Endodermal cell (in vitro differentiated cells): ENCODE results near the gene DIPK2B. TPM values are rescaled to one million over a fixed set of nuclear protein-coding genes. Genes with fewer than 3 reads are reported as not detected.

Source experiments
- DNase-seq: peaks from one replicate; pipeline ENCODE4 v3.0.0-alpha.2; 2017
- H3K27ac ChIP-seq: 2 replicates; pipeline ENCODE4 v1.5.1; 2013; ENCODE audit warnings: mild to moderate bottlenecking, low read depth, low read length, moderate library complexity
- H3K27me3 ChIP-seq: 2 replicates; pipeline ENCODE4 v1.6.1; 2013; ENCODE audit warnings: mild to moderate bottlenecking, low read length, moderate library complexity; ENCODE audit not compliant: insufficient read depth, control insufficient read depth, poor library complexity, severe bottlenecking
- H3K36me3 ChIP-seq: 2 replicates; pipeline ENCODE4 v1.7.0; 2013; ENCODE audit warnings: mild to moderate bottlenecking, low read length, moderate library complexity; ENCODE audit not compliant: control insufficient read depth, insufficient read depth
- H3K4me1 ChIP-seq: one replicate; pipeline ENCODE4 v1.7.0; 2013; ENCODE audit warnings: low read length; ENCODE audit not compliant: control insufficient read depth, insufficient read depth
- H3K4me3 ChIP-seq: 2 replicates; pipeline ENCODE4 v1.5.1; 2013; ENCODE audit warnings: mild to moderate bottlenecking, low read length, moderate library complexity
- H3K9ac ChIP-seq: 2 replicates; pipeline ENCODE4 v1.6.1; 2013; ENCODE audit warnings: mild to moderate bottlenecking, low read length, moderate library complexity; ENCODE audit not compliant: poor library complexity, severe bottlenecking; ENCODE audit errors: extremely low read depth
- H3K9me3 ChIP-seq: 2 replicates; pipeline ENCODE4 v1.6.1; 2013; ENCODE audit warnings: mild to moderate bottlenecking, low read length, moderate library complexity; ENCODE audit not compliant: control insufficient read depth
- H3K27ac Mint-ChIP-seq: 2 replicates; pipeline ENCODE4 v1.8.0; 2020; ENCODE audit warnings: mixed read lengths
- H3K27me3 Mint-ChIP-seq: 2 replicates; pipeline ENCODE4 v1.8.0; 2021; ENCODE audit warnings: mild to moderate bottlenecking, mixed read lengths; ENCODE audit not compliant: insufficient read depth
- H3K36me3 Mint-ChIP-seq: 2 replicates; pipeline ENCODE4 v1.8.0; 2020; ENCODE audit warnings: low read depth, mixed read lengths
- H3K4me1 Mint-ChIP-seq: 2 replicates; pipeline ENCODE4 v1.8.0; 2020; ENCODE audit warnings: mixed read lengths
- H3K4me3 Mint-ChIP-seq: 2 replicates; pipeline ENCODE4 v1.8.0; 2020; ENCODE audit warnings: mild to moderate bottlenecking, moderate library complexity, mixed read lengths
- H3K9me3 Mint-ChIP-seq: 2 replicates; pipeline ENCODE4 v1.8.0; 2020; ENCODE audit warnings: mild to moderate bottlenecking, mixed read lengths
- CTCF ChIP-seq: fragments of 200-600 bp; sonication (generic); conservative IDR thresholded peaks from 2 replicates; pipeline ENCODE4 v1.5.0; 2021; ENCODE audit warnings: antibody characterized with exemption, mild to moderate bottlenecking
- WGBS, 2 experiments: methylation state at CpG; one replicate each; pipeline versions ENCODE4 v1.1.5 to v1.1.7; 2013; ENCODE audit warnings: missing lambda C conversion rate in 2 of 2, mixed read lengths in 1 of 2; ENCODE audit not compliant: insufficient coverage in 1 of 2, insufficient read length in 1 of 2; 5-methylcytosine and 5-hydroxymethylcytosine counted together
- total RNA-seq, 2 donors: library from RNA; stranded (reverse); fragmentation: NEBNext Ultra II Directional in 1 of 2; extraction: Animal tissue kit (Norgen Biotek cat#: 25700) in 1 of 2; gene quantifications; 2 replicates in 1 of 2; 3 replicates in 1 of 2; pipeline ENCODE4 v1.2.1, GENCODE V29; 2021

The DIPK2B gene
- total RNA-seq, 2 donors from 2014 or later: not detected

- H3K27ac Mint-ChIP-seq: no peak overlapping the region
- Histone ChIP-seq H3K4me1 (no peaks in the 10 kb centered on the region), H3K27ac (no peak overlapping the region), H3K36me3 (no peaks in the 10 kb centered on the region), H3K9ac (no peak overlapping the region), H3K9me3 (no peaks in the 10 kb centered on the region), H3K27me3 (no peaks in the 10 kb centered on the region), H3K4me3 (no peak overlapping the region)
- no peaks in the 10 kb centered on the region for H3K27me3 Mint-ChIP-seq
- no peak for DNase-seq
- H3K36me3 Mint-ChIP-seq: no peaks in the 10 kb centered on the region
- no peak overlapping the region for H3K4me3 Mint-ChIP-seq
- 69% methylated on average over 1 of the region's 1 CpG; no CpG with 5 or more reads in 1 of the 2 experiments for WGBS, 2 experiments
- peaks cover 59% of the 10 kb centered on the region for H3K9me3 Mint-ChIP-seq
- H3K4me1 Mint-ChIP-seq: no peaks in the 10 kb centered on the region
- no peak for TF ChIP-seq CTCF
These were observed 27.8 kb downstream of the DIPK2B start for GRCh38 chrX:45172890-45173289.

- H3K36me3 ChIP-seq: no peaks in the 10 kb centered on the region
- H3K9me3 ChIP-seq: peaks cover 14% of the 10 kb centered on the region
- H3K4me3 Mint-ChIP-seq: no peak overlapping the region
- H3K9me3 Mint-ChIP-seq: peaks cover 64% of the 10 kb centered on the region
- H3K27ac Mint-ChIP-seq: no peak overlapping the region
- no peak overlapping the region for H3K4me3 ChIP-seq
- no peaks in the 10 kb centered on the region for H3K4me1 ChIP-seq
- no peaks in the 10 kb centered on the region for H3K27me3 Mint-ChIP-seq
- H3K27me3 ChIP-seq: no peaks in the 10 kb centered on the region
- H3K9ac ChIP-seq: no peak overlapping the region
- H3K36me3 Mint-ChIP-seq: peaks cover 2% of the 10 kb centered on the region
- WGBS, 2 experiments: 76% methylated on average over 2 of the region's 2 CpGs; no CpG with 5 or more reads in 1 of the 2 experiments
- H3K27ac ChIP-seq: no peak overlapping the region
- DNase-seq: no peak
- no peak for TF ChIP-seq CTCF
- peaks cover 2% of the 10 kb centered on the region for H3K4me1 Mint-ChIP-seq
These were observed 33.9 kb downstream of the DIPK2B start for GRCh38 chrX:45166781-45167180.

- Histone ChIP-seq H3K4me1 (no peaks in the 10 kb centered on the region), H3K9me3 (peaks cover 24% of the 10 kb centered on the region), H3K36me3 (no peaks in the 10 kb centered on the region), H3K9ac (no peak overlapping the region), H3K27ac (no peak overlapping the region), H3K27me3 (no peaks in the 10 kb centered on the region), H3K4me3 (no peak overlapping the region)
- TF ChIP-seq CTCF: no peak
- Mint-ChIP-seq H3K27me3 (no peaks in the 10 kb centered on the region), H3K4me3 (no peak overlapping the region), H3K4me1 (peaks cover 2% of the 10 kb centered on the region), H3K36me3 (peaks cover 2% of the 10 kb centered on the region), H3K9me3 (peaks cover 66% of the 10 kb centered on the region), H3K27ac (no peak overlapping the region)
- 90 to 92% methylated on average over 2 to 6 of the region's 6 CpGs for WGBS, 2 experiments
- no peak for DNase-seq
These were observed 35.0 kb downstream of the DIPK2B start for GRCh38 chrX:45165726-45166125.
